Mononuclear cell (primary cell): ENCODE measurements around the gene SLC28A1. TPM values are rescaled to one million over a fixed set of nuclear protein-coding genes. Genes with fewer than 3 reads are reported as not detected.
"Not testable (repeated sequence)": the region's sequence is repeated elsewhere in the genome, so short reads cannot be mapped to it uniquely, and the experiment has no call there.

Source experiments
- H3K27me3 ChIP-seq: 2 replicates; pipeline ENCODE4 v1.6.0; 2011; ENCODE audit warnings: low read length, control low read depth; ENCODE audit not compliant: insufficient read depth
- H3K4me1 ChIP-seq: 2 replicates; pipeline ENCODE4 v1.5.1; 2011; ENCODE audit warnings: mild to moderate bottlenecking, low read length, control low read depth; ENCODE audit not compliant: insufficient read depth
- H3K4me3 ChIP-seq: 2 replicates; pipeline ENCODE4 v1.5.1; 2011; ENCODE audit warnings: mild to moderate bottlenecking, low read length, moderate library complexity
- H3K9me3 ChIP-seq: 2 replicates; pipeline ENCODE4 v1.5.1; 2011; ENCODE audit warnings: low read depth, mild to moderate bottlenecking, control low read depth, low read length
- total RNA-seq: library from RNA; depleted of rRNA; stranded (reverse); fragments of >200 nt; gene quantifications from one replicate; pipeline ENCODE4 v1.2.3, GENCODE V29; 2012

The SLC28A1 gene
- total RNA-seq, 1 donor: not detected

- Histone ChIP-seq H3K4me1 (no peaks in the 10 kb centered on the region), H3K9me3 (no peaks in the 10 kb centered on the region), H3K27me3 (no peaks in the 10 kb centered on the region), H3K4me3 (no peak overlapping the region)
Measured at GRCh38 chr15:84872009-84872910, 12.2 kb upstream of the SLC28A1 start.

- no peaks in the 10 kb centered on the region for H3K27me3 ChIP-seq
- H3K4me1 ChIP-seq: no peaks in the 10 kb centered on the region
- H3K4me3 ChIP-seq: no peak overlapping the region
- H3K9me3 ChIP-seq: no peaks in the 10 kb centered on the region
Measured at GRCh38 chr15:84873997-84874396, 10.5 kb upstream of the SLC28A1 start.

DNA sequence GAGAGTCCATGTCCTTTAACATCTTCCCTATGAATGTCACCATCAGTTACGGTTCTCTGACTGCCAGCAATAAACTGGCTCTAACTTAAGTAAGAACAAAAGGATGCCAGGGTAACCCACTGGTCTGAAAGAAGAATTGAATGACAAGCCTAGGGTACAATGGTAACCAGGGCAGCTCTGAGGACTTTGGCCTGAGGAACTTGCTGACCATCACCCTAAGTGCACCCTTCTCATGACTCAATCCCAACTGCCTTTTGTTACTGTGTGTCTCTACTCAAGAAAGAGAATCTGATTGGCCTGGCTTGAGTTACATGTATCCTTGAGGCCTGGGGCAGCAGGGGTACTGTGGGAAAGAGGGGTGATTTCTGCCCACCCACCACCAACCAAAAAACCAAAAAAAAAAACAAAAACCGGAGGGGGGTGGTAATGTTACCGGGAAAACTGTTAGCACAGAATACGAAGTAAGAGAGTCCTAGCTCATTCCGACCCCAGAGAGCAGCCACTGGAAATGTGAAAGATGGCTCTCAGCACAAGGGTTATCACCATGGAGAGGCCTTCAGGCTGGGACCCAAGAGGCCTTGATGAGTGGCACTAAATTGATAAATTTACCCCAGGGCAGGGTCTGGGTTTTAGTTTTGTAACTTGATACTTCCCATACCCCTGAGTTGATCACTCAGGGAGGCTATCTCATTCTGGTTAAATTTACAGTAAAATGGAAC is 9.3 kb upstream of the SLC28A1 start:
- Histone ChIP-seq H3K4me3 (no peak overlapping the region), H3K9me3 (no peaks in the 10 kb centered on the region), H3K4me1 (no peaks in the 10 kb centered on the region), H3K27me3 (no peaks in the 10 kb centered on the region)

DNA sequence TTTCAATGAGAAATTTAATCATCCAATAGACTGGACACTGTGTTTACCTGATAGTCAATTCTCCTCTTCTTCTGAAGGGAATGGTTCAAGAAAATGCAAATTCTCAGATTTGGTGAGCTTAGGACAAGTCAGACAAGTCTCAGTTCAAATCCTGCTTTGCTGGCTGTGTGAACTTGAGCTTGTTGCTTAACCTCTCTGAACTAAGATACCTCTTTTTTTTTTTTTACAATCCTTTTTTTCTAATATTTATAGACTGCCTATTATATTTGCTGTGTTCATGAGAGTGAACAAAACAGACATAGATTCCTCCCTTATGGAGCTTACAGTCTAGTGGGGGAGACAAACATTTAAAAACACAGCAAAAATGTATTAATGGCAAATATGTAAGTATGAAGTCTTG is 8.2 kb upstream of the SLC28A1 start:
- Histone ChIP-seq H3K4me3 (no peak overlapping the region), H3K4me1 (no peaks in the 10 kb centered on the region), H3K27me3 (no peaks in the 10 kb centered on the region), H3K9me3 (no peaks in the 10 kb centered on the region)

DNA sequence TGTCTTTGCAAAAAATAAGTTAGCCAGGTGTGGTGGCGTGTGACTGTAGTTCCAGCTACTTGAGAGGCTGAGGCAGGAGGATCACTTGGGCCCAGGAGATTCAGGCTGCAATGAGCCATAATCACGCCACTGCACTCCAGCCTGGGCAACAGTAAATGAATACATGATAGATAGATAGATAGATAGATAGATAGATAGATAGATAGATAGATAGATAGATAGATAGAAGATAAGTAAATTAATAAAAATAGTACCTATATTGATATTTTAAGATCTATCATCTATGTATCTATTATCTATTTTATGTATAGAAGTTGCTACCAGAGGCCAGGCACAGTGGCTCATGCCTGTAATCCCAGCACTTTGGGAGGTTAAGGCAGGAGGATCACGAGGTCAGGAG is 6.8 kb upstream of the SLC28A1 start:
- not testable (repeated sequence) for H3K4me3 ChIP-seq, H3K9me3 ChIP-seq, H3K27me3 ChIP-seq, H3K4me1 ChIP-seq

DNA sequence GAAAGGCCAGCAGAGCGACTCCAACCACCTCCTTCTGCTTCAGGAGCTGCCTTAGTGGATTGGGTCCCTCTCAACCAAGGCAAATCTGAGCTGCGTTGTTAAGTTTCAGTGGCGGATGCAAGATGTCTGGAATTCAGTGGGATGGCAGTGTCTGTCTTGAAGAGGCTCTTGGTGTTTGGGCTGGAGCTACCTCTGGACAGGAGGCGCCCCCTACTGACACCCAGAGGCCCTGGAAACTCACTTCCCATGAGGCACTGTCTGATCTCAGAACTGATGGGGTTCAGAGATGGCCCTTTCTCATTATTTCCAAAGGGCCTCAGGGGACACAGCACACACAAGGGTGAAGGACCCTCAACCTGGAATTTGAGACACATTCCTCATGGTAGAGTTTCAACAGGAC is 6.0 kb upstream of the SLC28A1 start:
- Histone ChIP-seq H3K9me3 (no peaks in the 10 kb centered on the region), H3K27me3 (no peaks in the 10 kb centered on the region), H3K4me1 (no peaks in the 10 kb centered on the region), H3K4me3 (no peak overlapping the region)

DNA sequence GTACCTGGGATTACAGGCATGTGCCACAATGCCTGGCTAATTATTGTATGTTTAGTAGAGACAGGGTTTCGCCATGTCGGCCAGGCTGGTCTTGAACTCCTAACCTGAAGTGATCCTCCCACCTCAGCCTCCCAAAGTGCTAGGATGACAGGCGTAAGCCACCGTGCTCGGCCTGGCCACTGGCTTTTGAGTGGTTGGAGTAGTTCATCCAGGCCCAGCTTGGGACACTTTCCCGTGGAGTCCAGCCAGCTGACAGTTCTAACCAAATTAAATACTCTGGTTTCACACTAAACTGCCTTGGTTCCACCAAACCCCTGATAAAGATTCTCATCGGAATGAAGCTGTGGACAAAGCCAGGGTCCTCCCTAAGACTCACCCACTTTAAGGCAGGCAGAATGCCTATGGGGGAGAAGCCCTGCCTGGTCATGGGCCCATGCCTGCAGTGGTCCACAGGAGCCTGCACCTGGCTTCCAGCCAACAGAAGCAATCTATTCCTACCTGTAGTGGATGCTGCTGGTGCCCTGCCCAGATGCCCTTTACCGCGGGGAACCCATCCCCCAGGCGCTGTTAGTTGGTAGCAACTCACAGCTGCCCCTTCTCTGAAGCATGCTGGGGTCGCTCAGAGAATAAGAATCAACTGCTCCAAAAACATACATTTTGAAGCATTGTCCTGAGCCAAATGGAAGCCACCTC is 5.2 kb upstream of the SLC28A1 start:
- Histone ChIP-seq H3K27me3 (no peaks in the 10 kb centered on the region), H3K4me3 (no peak overlapping the region), H3K4me1 (no peaks in the 10 kb centered on the region)

DNA sequence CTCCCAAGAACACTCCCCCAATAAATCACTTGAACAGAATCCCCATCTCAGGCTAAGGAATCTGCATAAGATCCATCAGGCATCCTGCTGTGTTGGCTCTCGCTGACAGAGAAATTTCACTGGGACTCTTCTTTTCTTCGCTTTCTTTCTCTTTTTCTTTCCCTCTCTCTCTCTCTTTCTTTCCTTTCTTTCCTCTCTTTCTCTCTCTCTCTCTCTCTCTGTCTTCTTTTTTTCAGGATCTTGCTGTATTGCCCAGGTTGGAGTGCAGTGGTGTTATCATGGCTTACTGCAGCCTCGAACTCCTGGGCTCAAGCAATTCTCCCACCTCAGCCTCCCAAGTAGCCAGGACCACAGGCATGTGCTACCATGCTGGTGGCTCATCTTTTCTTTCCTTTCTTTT is 4.5 kb upstream of the SLC28A1 start:
- Histone ChIP-seq H3K4me3 (no peak overlapping the region), H3K4me1 (no peaks in the 10 kb centered on the region), H3K27me3 (no peaks in the 10 kb centered on the region), H3K9me3 (no peaks in the 10 kb centered on the region)

More for the DNA sequence above, 5.2 kb upstream of the SLC28A1 start:
- H3K9me3 ChIP-seq: no peaks in the 10 kb centered on the region

DNA sequence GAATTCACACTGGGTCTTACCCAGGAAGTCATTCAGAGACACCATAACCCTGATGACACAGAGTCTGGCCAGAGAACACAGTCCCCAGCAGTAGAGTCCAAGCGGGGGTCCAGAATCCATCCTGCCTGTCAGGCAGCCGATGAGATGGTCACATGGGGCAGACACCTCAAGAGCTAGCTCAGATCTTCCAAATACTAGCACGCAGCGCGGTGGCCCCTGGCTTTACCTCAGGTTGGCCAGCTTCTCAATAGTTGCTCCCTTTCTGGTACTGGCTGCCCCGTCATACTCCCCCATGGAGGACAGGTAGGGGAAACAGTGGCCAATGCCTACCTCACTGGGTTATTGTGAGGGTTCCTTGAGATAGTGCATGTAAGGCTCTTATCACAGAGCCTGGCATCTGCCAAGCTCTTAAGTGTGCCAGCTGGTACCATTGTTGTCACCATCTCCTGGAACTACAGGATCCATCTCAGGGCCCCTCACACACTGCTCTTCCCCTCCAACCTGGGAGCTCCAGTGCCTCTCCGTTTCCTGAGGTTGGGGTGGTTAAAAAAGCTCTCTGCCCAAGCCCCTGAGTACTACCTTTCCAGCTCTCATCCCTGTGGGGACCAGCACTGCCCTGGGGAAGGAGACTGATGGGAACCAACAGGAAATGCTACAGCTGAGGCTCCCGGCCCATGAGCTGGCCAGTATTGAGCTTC is 3.5 kb upstream of the SLC28A1 start:
- Histone ChIP-seq H3K9me3 (no peaks in the 10 kb centered on the region), H3K27me3 (no peaks in the 10 kb centered on the region), H3K4me1 (no peaks in the 10 kb centered on the region), H3K4me3 (no peak overlapping the region)

DNA sequence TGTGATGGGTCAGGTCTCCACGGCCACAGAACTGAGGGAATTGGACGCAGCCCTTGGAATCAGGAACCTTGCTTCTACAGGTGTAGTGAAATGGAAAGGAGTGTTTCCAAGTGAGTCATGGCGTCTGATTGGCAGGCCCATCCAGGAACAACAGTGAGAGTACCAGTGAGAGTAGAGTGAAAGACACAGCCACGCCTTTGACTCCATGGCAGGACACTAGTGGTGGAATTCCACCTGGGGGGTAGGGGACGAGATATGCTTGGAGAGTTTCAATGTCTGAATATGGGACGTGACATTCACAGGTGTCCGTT is 3.0 kb upstream of the SLC28A1 start:
- Histone ChIP-seq H3K27me3 (no peaks in the 10 kb centered on the region), H3K4me3 (no peak overlapping the region), H3K4me1 (no peaks in the 10 kb centered on the region), H3K9me3 (no peaks in the 10 kb centered on the region)

GRCh38 chr15:84883466-84883865 is 996 bp upstream of the SLC28A1 start:
- Histone ChIP-seq H3K4me3 (no peak overlapping the region), H3K4me1 (no peaks in the 10 kb centered on the region), H3K9me3 (no peaks in the 10 kb centered on the region), H3K27me3 (no peaks in the 10 kb centered on the region)

DNA sequence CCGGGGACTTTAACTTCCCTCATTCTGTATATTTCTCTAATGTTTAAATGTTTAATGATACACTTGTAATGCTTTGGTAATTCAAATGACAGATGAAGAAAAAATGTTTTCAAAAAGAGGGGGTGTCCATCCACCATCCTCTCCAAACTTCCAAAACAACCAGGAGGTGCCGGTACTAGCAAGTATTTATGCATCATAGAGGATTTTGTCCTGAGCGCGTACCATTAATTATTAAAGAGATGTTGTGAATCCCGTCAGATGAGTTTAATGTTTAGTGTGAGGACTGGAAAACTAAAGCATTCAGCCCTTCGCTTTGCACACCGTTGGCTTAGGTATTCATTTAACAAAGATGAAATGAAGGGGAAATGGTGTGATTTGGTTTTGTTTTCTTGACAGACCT is 1.3 kb downstream of the SLC28A1 start:
- no peaks in the 10 kb centered on the region for H3K9me3 ChIP-seq
- H3K4me3 ChIP-seq: no peak overlapping the region
- no peaks in the 10 kb centered on the region for H3K4me1 ChIP-seq
- no peaks in the 10 kb centered on the region for H3K27me3 ChIP-seq

DNA sequence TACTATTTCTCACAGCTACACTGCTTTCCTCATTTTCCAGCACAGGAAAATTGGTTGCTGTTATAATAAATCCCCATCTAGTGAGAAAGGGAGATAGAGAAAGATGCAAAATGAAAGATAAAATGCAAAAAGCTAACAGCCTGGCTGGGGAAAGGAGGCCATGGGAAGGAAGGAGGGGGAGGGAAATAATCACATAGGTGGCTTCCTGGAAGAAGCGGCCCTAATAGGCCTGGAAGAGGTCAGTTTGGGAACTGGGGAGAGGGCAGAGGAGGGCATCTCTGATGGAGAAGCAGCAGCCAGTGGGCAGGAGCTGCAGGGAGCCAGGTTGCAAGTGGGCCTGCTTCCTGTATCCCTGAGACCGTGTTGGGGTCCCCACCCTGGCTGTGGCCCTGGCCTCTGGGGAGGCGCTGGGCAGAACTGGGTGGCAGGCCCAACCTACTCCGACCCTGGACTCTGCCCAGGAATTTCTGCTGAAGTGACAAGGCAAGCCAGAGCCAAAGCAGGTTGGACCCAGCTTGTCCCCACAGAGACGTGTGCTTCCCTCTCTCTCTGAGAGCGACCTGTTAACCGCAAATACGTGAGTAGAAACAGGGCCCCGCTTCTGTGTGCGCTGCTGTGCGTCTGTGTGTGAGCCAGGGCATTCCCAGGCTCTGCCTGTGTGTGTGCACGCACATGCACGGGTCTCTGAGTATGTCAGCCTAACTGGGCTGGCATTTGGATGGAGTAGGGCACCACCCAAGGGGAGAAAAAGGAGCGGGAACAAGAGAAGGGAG is 1.9 kb downstream of the SLC28A1 start:
- no peak overlapping the region for H3K4me3 ChIP-seq
- H3K9me3 ChIP-seq: no peaks in the 10 kb centered on the region
- H3K4me1 ChIP-seq: no peaks in the 10 kb centered on the region

DNA sequence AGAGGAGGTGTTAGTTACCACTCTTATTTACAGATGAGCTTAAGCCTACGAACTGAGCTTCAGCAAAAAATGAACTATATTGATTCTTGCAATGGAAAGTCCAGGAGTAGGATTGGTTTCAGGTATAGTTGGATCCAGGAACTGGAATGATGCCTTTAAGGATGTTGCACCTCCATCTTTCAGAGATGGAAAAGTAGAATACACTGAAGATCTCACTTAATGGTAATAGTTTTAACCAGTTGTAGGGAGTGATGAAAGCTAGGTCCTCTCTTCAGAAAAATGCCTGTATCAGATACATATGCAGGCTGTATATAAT is 2.5 kb downstream of the SLC28A1 start:
- Histone ChIP-seq H3K4me3 (no peak overlapping the region), H3K27me3 (no peaks in the 10 kb centered on the region), H3K4me1 (no peaks in the 10 kb centered on the region), H3K9me3 (no peaks in the 10 kb centered on the region)

More for the DNA sequence above, 1.9 kb downstream of the SLC28A1 start:
- no peaks in the 10 kb centered on the region for H3K27me3 ChIP-seq
